NCI-H187 treated with DMSO at 0.1 percent for 48 hours (cell line): ENCODE data around the gene OTX1.
"Not testable (repeated sequence)": the region's sequence is repeated elsewhere in the genome, so short reads cannot be mapped to it uniquely, and the experiment has no call there.

Source experiments
- DNase-seq: peaks from one replicate; lab custom pipeline; 2025; lab: John Stamatoyannopoulos, UW

Gene OTX1

DNA sequence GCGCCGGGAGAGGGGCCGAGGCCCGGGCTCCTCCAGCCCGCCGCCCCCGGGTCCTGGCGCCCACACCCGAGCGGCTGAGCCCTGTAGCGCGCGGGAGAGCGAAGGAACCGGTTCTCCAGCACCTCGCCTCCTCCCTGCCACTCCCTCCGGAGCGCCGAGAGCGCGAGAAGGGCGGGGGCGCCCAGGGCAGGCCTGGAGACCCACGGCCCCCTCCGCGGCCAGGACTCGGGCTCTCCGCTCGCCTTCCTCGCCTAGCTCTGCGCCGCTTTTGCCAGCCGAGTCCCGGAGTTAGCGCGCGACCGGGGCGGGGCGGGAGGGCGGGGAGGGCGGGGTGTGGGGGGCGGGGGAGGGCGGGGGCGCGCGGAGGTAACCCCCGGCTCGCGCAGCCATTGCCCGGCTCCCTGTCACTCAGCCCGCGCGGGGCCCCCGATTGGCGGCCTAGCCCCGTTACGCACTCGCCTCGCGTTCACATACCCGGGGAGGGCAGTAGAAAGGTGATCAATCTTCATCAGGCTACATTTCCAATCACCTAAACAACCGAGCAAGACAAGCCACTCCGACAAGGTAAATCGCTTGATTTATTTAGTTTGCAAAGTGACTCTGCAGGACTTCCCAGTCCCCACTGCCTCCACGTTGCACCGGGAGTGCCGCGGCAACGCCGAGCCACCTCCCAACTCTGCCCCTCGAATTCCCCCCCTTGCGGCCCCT, at the start of gene OTX1:
TSS of gene OTX1 (plus strand) at position 497 of the 708 bp plus-strand sequence. CDS start 2,161 bp downstream, outside the sequence.
- DNase-seq: peak; percentile 75

DNA sequence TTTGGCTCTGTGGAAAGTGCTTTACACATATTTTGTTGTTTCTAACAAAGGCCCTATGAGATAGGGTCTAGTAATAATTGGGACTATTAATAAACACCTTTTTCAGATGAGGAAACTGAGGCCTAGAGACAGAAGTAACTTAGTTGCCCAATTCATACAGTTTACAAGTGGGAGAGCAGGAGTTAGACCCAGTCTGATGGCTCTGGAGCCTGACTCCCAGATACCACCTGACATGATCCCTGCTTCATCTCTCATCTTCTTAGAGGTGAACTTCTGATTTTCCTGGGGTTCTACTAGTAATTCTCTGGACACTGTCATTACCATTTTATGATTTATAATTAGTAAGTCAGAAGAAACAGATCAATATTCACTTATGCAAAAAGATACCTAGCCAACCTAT, 49.1 kb upstream of the OTX1 start:
- no peak for DNase-seq

DNA sequence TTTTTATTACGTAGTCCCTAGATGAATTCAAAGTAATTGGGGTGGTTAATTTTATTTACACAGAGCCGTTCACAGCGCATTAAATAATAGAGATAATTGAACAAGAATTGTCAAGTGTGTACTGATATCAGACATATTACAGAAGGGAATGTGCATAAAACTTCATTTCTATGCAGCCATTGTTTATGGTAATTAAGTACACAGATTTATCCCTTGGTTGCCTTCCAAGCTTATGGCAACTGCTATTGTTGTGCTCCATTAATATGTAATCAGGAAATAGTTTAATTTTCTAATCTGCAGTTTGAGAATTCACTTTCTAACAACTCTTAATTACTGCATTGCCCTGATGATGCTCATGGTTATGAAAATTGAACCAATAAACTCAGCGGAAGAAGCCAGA, 47.3 kb upstream of the OTX1 start:
- no peak for DNase-seq

DNA sequence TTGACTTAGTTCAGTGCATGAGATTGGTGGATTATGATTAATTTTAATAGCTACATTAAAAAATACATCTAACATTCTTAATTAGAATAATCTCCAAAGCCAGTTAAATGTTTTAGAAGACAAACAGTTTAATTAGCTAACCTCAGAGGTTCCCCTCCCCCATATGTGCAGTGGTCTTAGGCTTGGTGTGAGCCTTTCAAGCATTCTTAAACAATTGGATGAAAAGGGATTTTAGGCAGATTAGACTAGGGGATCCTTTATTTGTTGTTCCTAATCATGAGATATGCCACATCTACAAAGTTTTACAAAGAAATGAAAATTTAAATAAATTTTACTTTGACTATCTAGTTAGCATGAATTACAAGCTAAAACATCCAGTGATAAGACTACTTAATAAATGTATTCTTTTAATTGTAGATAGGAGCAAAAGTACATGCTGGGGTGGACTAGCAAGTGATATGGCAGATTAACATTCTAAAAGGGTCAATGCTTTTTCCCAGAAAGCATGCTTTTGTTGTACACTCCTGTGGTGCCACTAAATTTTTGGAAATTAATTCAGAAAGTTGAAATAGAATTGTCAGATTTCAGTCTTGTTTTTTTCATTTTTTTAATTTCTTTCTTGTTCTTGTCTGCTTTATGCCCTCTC, 42.7 kb upstream of the OTX1 start:
- DNase-seq: no peak

DNA sequence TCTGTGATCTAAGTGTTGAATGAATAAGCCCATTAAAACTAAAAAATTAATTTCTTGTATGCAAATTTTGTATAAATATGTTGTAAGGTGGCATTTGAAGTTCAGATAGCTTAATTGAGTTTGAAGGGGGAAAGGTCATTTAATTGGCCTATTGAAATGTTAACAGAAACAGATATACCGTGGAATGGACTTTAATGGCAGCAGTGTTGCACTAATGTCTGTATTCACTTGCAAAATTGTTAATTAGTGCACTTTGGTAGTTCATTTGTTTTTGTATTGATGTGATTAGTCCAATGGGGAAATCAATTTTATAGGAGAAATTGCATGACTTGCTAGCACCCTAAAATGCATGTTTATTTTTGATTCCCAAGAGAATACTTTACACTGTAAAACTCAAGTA, 41.8 kb upstream of the OTX1 start:
- DNase-seq: no peak

DNA sequence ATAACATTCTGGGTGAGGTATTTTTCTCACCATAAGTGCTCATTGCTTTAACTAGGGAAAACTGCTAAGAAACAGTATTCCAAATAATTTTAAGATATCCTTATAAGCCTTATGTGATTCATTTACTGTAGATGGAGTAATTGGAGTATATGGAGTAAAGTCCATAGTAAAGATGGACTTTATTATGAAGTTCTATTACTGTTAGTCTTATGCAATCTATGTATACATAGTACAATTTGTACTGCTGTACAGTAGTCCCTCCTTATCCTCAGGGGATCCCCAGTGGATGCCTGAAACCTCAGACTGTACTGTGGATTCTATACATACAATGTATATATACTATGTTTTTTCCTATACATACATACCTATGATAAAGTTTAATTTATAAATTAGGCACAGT, 41.1 kb upstream of the OTX1 start:
- no peak for DNase-seq

DNA sequence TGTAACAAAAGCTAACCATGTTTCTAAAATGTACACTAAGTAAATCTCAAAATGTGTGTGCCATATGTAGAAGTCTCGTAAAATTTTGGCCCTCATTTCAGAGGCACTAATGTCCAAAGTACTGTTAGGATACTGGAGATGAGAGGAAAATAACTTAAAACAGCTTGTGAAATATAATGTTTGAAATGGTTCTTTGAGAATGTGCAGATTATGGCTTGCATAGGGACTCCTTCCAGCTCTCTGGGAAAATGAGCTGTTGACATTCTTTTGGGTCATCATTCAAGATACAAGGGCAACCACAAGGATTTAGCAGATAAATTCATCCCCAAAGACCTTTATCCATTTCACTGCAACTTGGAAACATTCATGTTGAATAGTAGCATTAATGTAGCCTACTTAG, 38.1 kb upstream of the OTX1 start:
- no peak for DNase-seq

DNA sequence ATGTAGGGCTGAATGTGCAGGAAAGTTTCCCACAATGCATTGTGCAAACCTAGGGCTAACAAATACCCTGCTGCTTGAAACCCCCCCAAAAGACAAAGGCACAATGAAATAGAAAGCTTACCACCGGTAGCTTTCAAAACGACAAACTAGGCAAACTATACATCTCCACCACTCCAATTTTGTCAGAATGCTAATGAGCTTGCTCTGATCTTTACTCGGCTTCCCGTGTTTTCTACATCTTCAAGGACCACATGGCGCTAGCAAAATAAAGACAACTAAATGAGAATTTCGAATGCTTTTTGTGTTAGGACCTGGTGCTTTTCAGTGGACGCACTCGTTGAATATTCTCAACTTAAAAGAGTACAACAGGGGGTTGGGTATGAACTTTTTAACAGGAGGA, 37.2 kb upstream of the OTX1 start:
- DNase-seq: no peak

DNA sequence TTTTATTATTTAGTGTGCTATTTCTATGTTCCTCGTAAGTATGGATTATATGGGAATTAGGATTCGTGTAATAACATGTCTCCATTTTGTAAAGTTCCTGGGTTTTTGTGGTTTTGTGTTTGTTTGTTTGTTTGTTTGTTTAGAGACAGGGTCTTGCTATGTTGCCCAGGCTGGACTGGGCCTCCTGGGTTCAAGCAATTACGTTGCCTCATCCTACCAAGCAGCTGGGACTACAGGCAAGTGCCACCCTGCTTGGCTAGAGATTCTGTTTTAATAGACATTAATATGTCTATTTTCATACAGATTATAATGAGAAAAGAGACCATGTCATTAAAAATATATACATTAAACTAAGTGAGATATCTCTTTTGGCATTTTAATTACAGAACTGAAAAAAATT, 35.2 kb upstream of the OTX1 start:
- no peak for DNase-seq

DNA sequence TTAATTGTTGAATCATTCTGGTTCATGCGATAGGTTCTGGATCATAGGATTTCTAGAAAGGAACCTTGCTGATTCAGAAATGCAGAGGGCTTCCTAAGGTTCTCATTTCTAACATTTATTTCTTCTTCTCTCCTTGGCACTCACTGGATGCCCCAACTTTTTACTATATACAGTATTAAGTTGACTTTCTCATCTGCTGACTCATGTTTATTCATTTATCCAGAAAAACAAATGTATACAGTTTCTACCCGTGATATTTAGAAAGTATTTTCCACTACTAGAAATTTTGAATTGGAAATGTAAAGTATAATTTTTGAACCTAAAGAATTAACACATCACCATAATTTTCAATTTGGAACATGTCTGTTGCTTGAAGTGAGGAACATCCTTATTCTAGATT, 32.2 kb upstream of the OTX1 start:
- DNase-seq: no peak

DNA sequence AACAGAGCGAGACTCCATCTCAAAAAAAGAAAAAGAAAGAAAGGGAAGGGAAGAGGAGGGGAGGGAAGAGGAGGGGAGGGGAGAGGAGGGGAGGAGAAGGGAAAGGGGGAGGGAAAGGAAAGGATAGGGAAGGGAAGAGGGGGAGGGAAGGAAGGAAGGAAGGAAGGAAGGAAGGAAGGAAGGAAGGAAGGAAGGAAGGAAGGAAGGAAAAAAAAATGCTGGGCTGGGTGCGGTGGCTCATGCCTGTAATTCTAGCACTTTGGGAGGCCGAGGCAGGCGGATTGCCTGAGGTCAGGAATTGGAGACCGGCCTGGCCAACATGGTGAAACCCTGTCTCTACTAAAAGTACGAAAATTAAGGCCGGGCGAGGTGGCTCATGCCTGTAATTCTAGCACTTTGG, 30.9 kb upstream of the OTX1 start:
- DNase-seq: not testable (repeated sequence)

DNA sequence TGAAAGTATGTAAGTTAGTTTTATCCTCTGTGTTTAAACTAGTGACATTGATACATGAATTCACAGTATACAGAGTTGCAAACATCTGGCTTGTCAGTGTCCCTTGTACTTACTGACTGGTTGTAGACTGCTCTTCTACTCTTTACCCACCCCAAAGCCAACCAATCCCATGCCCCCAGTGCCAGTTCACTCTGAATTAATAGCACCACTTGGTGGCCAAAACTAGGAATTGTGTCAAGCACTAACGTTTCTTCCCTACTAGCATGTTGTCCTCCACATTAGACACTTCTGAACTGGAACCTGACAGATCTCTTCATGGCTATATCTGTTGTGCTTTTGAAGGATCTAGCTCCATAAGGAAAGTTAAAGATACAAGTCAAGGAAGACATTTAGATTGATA, 27.2 kb upstream of the OTX1 start:
- DNase-seq: no peak

DNA sequence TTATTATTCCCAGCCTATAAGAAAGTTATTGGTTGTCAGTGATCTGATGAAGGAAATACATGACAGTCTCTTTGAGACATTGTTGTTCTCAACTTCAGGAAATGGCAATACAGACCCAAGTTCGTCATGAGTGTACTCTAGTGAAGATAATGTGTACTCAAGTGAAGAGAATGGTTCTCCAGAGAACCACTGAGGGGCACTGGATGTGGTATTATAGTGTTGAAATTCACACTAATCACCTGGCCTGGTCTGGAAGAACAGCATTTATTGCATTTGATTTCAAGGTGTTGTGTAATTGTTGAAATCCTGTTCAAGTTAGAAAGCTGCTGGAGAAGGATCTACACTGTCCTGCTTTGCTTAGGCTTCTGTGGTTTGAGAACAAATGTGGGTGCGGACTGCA, 23.4 kb upstream of the OTX1 start:
- no peak for DNase-seq

DNA sequence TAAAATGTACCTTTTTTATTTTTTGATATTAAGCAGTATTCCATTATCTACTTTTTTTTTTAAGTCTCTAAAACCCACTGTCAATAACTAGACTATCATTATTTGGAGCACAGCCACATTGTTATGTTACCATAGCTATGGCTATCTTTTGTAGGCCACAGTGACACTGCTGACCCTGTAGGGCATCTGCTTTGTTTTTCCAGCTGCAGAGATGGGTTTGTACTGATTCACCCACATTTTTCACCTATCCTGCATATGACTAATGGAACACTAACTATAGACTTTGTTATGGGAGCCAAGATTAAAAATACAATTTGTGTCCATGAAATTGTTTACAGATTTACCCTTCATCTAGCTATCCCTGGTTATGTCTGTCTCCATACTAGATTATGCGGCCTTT, 21.6 kb upstream of the OTX1 start:
- DNase-seq: no peak

DNA sequence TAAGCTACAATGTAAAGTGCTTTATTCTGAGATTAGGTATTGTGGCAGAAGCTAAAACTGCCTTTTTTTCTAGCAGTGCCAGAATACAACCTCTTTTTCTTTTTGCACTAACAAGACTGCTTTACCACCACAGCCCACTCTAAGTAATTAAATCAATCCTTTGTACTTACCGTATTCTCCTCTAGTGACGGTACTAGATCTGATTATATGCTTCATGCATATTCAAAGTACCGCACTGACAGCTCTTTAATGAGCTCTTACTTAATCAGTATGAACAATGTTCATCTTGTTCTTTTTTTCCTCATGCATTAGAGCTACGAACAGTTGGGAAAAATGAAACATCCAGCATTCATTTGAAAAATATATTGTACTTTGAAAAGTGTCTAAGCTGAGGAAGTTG, 16.1 kb upstream of the OTX1 start:
- no peak for DNase-seq

DNA sequence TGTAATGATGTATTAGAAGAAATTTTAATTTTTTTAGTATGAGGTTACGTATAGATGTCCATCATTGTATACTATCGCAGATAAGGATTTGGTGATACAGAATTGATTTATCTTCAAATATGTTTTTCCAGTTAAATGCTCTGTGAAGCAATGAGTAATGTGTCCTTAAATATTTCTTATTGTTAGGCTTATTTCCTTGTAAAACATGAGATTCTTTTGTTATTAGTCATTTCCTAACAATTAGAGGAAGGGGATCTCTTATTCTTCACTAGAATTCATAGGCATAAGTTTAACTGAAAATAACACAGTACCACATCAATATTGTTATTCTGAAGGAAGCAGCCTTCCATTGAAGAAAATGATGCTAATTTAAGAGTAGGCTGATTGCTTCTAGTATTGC, 15.5 kb upstream of the OTX1 start:
- no peak for DNase-seq

DNA sequence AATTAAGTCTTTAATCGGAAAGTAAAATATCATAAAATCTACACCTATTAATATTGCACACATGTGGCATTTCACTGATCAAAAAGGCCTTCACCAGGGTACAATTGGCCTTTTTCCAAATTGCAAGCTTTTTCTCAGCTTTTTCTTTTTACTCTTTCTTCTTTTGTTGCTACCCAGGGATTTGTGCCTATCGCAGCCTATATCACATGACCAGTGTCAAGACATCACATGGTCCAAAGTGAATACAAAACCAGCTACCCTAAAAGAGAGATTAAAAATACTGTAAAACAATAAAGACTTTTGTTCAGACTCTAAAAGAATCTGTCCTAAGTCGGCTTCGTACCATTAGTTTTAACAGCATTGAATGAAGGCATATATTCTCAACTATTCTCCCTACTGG, 15.0 kb upstream of the OTX1 start:
- no peak for DNase-seq

DNA sequence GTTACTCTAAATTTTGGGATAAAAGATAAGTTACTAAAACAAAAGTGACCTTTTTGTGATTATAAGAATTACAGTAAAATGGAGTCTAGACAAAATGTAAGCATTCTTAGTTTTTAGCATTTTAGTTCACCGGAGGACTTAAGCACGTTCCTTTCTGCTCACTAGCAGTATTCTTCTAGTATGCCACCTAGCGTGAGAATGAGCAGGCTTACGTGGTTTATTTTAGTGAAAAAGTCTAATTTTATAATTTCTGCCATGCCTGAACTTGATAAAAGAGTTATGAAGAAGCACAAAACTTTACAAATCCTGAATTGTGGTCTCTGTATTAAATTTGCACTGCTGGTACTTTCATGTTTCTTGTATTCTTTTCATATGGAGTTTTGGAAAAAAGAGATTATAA, 12.6 kb upstream of the OTX1 start:
- DNase-seq: no peak

DNA sequence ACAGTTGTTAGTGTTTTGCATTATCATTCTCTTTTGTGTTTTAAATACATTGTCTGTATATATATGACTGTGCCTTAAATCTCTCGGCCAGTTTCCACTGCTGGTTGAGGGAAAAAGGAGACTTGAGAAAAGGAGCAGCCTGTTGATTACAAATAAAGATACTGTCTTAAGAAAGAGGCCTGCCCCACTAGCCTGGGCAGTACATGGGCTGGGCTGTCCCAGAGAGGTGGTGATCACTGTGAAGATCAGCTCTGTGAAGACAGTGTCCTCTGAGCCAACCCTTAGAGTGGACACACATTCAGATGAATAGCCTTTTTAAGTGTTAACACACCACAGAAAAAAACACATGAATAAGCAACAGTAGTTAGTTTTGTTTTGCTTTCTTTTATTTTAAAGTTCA, 10.0 kb upstream of the OTX1 start:
- no peak for DNase-seq

DNA sequence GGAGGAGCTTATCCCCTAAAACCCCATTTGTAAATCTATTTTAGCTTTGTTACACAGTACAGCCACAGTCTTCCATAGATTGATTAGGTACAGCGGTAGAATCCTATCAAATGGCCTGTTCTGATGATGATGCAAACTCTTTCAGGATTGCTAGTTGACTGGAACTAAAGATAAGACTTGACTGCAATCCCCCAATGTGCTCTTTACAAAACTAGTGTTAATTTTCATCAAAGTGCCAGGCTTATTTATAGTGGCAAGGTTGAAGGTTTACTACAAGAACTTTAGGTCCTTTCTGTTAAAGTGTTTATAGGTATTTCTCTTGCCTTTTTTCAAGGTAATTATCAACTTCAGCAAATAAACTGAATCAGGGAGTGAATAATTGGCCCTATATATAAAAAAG, 9.0 kb upstream of the OTX1 start:
- DNase-seq: no peak

DNA sequence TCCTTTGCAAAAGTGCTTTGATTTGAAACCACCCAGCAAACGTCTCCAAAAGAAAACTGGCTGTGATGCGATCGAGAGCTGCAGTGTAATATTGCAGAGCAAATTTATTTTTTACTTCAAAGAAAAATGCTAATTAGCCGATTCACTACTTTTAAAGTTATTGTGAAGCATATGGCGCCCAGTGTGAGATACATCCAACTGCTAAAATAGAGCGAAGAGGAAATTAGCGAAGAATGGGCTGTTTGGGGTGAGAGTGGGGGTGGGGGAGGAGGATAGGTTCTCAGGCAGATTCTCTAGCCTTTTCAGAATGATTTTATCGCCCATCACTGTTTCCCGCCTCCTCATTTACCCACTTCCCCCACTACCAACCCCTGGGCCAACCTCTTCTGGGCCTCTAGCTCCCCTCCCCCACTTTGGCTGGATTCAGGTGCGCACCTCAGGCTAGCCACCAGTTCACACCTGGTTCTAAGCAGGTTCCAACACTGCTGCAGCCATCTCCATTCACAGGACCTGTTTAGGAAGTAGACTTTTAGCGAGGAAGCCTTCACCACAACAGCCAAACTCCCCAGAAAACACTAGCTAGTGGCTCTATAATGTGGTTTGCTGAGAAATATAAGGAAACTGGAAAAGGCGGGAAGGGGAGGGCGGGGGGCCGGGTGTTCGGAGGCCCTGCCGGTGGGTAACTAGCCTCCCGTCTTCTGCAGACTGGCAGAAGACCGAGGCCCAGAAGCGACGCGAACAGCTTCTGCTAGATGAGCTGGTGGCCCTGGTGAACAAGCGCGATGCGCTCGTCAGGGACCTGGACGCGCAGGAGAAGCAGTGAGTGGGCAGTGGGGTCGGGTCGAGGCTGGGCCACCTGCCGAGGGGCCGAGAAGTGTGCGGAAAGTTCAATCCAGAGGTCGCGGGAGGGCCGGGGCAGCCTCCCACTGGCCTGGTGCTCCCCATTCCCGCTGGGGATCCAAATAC, 6.0 kb upstream of the OTX1 start:
- DNase-seq: no peak

DNA sequence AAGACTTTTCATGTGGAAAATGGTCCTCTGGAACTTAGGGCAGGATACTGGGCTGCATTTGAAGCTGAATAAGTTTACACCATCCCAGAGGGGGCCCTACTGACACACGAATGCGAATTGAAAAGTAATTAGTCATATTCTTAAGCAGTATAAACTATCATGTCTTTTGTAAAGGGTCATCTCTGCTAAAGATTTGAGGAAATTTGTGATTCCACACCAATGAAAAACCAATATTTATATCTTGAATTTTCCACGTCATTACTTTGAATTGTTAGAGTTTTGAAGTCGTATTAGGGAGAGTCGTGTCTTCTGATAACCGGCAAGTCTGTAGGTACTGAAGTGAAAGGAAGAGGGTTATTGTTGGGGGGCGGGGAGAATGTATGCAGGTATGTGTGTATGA, 4.1 kb upstream of the OTX1 start:
- no peak for DNase-seq

DNA sequence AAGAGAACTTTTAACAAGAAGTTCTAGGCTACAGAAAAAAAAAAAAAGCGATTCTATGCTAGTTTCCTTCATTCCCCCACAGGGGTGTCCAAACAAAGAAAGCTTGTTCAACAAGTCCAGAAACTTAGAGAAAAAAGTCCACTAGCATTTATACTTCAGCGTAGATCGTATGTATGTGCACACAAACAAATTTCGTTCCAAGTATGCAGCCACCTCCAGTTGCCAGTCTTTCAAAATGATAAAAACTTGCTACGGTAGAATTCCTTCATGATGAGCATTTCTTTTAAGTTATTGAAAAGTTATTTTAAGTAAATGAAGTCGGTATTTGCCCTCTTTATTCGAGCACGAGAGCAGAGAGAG, 3.7 kb upstream of the OTX1 start:
- no peak for DNase-seq
